Lower leg skin (tissue), 3 donors: ENCODE data around the gene UNC13B.

Source experiments
- CTCF ChIP-seq, 3 donors: fragments of 450-650 bp; IDR thresholded peaks; one replicate each; pipeline ENCODE4 v1.5.1; 2016; ENCODE audit warnings: antibody characterized with exemption in 3 of 3, mild to moderate bottlenecking in 3 of 3, moderate library complexity in 2 of 3
- POLR2A ChIP-seq, 2 donors: fragments of 450-650 bp; IDR thresholded peaks; one replicate each; pipeline ENCODE4 v1.6.1; 2016 to 2017; ENCODE audit warnings: antibody characterized with exemption in 2 of 2, mild to moderate bottlenecking in 1 of 2, moderate library complexity in 1 of 2

DNA sequence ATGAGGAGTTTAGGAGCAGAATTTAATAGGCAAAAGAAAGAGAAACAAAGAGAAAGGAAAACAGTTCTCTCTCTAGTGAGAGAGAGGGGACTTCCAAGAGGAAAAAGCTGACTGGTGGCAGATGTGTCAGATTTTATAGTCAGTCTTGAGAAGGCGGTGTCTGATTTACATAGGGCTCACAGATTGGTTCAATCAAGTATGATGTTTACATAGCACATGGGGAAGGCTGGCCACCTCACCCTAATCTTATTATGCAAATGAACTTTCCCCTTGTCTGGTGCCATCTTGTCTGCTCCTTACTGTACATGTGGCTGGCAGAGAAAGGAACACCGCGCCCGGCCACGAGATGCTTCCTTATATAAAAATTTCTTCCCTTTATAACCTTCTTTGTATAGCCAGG, 24.7 kb downstream of the UNC13B start:
- TF ChIP-seq CTCF (IDR thresholded peaks at IDR 0.05) (no peak), POLR2A (IDR thresholded peaks at IDR 0.05) (no peak)
